GM19324 (cell line): ENCODE data around the gene BCCIP.

Source experiments
- ATAC-seq: cut with Tn5 transposase; IDR thresholded peaks from one replicate; pipeline ENCODE4 v1.9.1; 2021; ENCODE audit warnings: mild to moderate bottlenecking, moderate library complexity; ENCODE audit not compliant: unreplicated experiment, low FRiP score

The BCCIP gene

DNA sequence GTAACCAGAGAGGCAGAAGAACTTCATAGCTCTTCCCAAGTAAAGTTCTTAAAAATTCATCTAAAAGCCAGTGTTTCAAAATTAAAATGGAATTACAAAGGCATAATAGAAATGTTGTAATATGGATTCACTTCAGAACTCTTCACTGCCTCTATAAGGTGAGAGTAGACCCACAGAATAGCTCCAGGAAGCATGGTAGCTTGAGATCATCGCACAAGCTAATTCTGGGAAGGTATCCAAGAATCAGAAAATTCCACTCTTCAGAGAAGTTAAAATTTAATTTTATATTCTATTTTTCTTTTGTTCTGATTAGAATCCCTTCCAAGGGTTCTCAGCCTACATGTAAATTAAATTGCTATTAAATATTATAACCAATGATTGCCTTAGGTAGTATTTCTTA lies 59.2 kb downstream of the BCCIP start:
- no peak for ATAC-seq

GRCh38 chr10:125883211-125883610 lies 59.9 kb downstream of the BCCIP start:
- no peak for ATAC-seq
